Mucosa of descending colon (tissue), 3 donors: ENCODE results near the gene TMUB1. TPM values are rescaled to one million over a fixed set of nuclear protein-coding genes. Genes with fewer than 3 reads are reported as not detected.

ENCODE experiments used
- ATAC-seq: fragments of 200-7000 bp; cut with Tn5 transposase; one replicate; pipeline ENCODE4 v1.9.1; 2020; ENCODE audit warnings: mild to moderate bottlenecking, moderate library complexity
- DNase-seq, 3 donors: peaks; one replicate each; pipeline ENCODE4 v3.0.0-alpha.2; 2020
- H3K36me3 ChIP-seq: fragments of 200-600 bp; one replicate; pipeline ENCODE4 v1.8.0; 2021; ENCODE audit warnings: low read depth, mild to moderate bottlenecking
- H3K4me1 ChIP-seq: fragments of 200-600 bp; one replicate; pipeline ENCODE4 v1.8.0; 2021; ENCODE audit warnings: low read depth, mild to moderate bottlenecking
- H3K4me3 ChIP-seq: fragments of 200-600 bp; one replicate; pipeline ENCODE4 v1.8.0; 2021; ENCODE audit warnings: mild to moderate bottlenecking
- H3K9me3 ChIP-seq: fragments of 200-600 bp; one replicate; pipeline ENCODE4 v1.8.0; 2021; ENCODE audit warnings: mild to moderate bottlenecking
- intact Hi-C, 2 donors: fragments of 100-400 bp; cut with DNase I in 1 of 2; cut with micrococcal nuclease in 1 of 2; formaldehyde crosslinking; loops; one replicate each; pipeline versions ENCODE4 v1.11.0 to v1.11.1; 2022; cut with DNase I, micrococcal nuclease
- total RNA-seq, 3 donors: library from RNA; stranded (reverse); fragmentation: NEBNext Ultra II Directional in 2 of 3; extraction: Animal tissue kit (Norgen Biotek cat#: 25700) in 2 of 3; gene quantifications; one replicate each; pipeline versions ENCODE4 v1.2.1 to v1.2.4, GENCODE V29; 2021 to 2023
- TF ChIP-seq, protein P1 (sequence below): fragments of 200-600 bp; IDR thresholded peaks from one replicate; pipeline ENCODE4 v1.8.0; 2022; ENCODE audit warnings: antibody characterized with exemption, mild to moderate bottlenecking
- donor health status: DM: no; HTN: no; CAD: no; lungs with moderate emphysema.
- donor health status: DM: no; HTN: no; CAD: no.
- donor health status: DM: no; HTN: yes; CAD: no.

The TMUB1 gene
- total RNA-seq, 3 donors from 2014 or later, result 54.2 to 63.7 (median 60.8) TPM

DNA sequence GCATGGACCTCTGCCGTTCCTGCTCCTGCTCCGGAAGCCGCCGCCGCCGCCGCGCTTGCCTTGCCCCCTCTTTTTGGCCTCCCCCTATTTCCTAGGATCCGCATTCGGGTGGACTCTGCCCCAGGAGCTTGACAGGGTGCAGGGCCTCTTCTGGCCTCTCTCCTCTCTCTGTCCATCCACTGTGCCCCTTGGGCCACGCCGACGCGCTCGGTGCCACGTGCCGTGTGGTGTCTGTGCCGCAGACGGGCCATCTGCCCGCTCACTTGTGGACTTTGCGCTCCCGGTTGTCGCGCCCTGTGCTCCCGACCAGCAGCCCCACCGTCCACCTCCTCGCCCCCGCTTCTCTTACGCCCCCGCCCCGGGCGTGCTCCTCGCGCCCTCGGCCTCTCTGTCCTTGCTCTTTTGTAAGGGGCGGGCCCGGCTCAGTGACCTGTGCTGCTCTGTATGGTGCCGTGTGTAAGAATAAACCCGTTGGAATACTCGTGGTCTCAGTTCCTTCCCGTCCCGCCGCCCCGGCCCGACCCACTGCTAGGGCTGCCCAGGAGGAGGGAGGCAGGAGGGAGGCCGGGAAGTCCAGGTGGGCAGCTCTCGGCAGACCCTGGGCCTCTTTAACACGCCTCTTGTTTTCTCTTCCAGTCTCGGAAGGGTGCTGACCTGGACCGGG is 40.0 kb upstream of the TMUB1 start:
- TF ChIP-seq, protein P1, sequence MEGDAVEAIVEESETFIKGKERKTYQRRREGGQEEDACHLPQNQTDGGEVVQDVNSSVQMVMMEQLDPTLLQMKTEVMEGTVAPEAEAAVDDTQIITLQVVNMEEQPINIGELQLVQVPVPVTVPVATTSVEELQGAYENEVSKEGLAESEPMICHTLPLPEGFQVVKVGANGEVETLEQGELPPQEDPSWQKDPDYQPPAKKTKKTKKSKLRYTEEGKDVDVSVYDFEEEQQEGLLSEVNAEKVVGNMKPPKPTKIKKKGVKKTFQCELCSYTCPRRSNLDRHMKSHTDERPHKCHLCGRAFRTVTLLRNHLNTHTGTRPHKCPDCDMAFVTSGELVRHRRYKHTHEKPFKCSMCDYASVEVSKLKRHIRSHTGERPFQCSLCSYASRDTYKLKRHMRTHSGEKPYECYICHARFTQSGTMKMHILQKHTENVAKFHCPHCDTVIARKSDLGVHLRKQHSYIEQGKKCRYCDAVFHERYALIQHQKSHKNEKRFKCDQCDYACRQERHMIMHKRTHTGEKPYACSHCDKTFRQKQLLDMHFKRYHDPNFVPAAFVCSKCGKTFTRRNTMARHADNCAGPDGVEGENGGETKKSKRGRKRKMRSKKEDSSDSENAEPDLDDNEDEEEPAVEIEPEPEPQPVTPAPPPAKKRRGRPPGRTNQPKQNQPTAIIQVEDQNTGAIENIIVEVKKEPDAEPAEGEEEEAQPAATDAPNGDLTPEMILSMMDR, result no peak
- no peak for ATAC-seq
- intact Hi-C loops, result loop anchor here in 1 of 2 donors (5.0 kb wide), 1 partner anchor 49 kb away; no protein-coding TSS in a partner anchor

DNA sequence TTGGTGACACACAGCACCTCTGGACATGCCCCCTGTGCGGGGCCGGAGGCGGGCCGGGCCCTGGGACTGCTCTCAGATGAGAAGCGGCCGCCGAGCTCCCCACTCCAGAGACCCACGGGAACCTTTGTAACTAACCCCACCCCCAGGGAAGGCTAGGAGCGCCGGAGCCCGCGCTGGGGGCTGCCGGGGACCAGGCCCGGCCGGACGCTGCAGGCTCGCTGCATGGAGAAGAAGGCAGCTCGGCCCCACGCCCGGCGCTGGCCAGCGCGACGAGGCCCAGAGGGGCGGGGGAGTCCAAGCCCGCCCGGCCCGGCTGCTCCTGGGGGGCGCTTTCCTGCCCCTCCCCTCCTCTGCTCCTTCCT is 39.5 kb upstream of the TMUB1 start:
- ATAC-seq (no peak), DNase-seq (peak in 1 of 3 donors; percentile 29)
- TF ChIP-seq, protein P1, result no peak
- intact Hi-C loops, result loop anchor here in 1 of 2 donors (5.0 kb wide), 1 partner anchor 50 kb away; no protein-coding TSS in a partner anchor
- no peaks in the 10 kb centered on the region for H3K9me3 ChIP-seq
- peaks cover 3% of the 10 kb centered on the region for H3K36me3 ChIP-seq
- H3K4me3 ChIP-seq, result no peak overlapping the region
- H3K4me1 ChIP-seq, result peaks cover 12% of the 10 kb centered on the region

More for the DNA sequence above, 40.0 kb upstream of the TMUB1 start:
- peaks cover 12% of the 10 kb centered on the region for H3K4me1 ChIP-seq
- peaks cover 3% of the 10 kb centered on the region for H3K36me3 ChIP-seq
- peak in 1 of 3 donors; percentile 35 for DNase-seq
- H3K4me3 ChIP-seq, result no peak overlapping the region
- no peaks in the 10 kb centered on the region for H3K9me3 ChIP-seq

DNA sequence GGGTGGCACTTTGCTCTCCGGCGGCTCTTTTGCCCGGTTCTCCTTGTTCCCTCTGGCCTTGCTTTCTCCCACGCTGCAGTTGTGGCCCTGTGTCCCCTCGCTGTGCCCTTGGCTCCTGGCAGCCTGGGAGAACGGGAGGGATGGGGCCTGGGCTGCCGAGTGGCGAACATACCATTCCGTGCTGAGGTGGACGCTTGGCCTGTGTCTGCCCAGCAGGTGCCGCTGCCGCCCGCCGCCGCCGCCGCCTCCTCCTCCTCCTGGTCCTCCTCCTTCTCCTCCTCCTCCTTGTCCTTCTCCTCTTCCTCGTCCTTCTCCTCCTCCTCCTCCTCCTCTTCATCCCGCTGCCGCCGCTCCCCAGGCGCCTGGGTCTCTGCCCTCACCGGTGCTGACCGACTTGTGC is 39.0 kb upstream of the TMUB1 start:
- DNase-seq, result no peak
- Histone ChIP-seq H3K9me3 (no peaks in the 10 kb centered on the region), H3K36me3 (peaks cover 8% of the 10 kb centered on the region), H3K4me3 (no peak overlapping the region), H3K4me1 (peaks cover 12% of the 10 kb centered on the region)
- TF ChIP-seq, protein P1, result no peak
- no peak for ATAC-seq
- intact Hi-C loops, result loop anchor here in 1 of 2 donors (5.0 kb wide), 1 partner anchor 50 kb away; no protein-coding TSS in a partner anchor

DNA sequence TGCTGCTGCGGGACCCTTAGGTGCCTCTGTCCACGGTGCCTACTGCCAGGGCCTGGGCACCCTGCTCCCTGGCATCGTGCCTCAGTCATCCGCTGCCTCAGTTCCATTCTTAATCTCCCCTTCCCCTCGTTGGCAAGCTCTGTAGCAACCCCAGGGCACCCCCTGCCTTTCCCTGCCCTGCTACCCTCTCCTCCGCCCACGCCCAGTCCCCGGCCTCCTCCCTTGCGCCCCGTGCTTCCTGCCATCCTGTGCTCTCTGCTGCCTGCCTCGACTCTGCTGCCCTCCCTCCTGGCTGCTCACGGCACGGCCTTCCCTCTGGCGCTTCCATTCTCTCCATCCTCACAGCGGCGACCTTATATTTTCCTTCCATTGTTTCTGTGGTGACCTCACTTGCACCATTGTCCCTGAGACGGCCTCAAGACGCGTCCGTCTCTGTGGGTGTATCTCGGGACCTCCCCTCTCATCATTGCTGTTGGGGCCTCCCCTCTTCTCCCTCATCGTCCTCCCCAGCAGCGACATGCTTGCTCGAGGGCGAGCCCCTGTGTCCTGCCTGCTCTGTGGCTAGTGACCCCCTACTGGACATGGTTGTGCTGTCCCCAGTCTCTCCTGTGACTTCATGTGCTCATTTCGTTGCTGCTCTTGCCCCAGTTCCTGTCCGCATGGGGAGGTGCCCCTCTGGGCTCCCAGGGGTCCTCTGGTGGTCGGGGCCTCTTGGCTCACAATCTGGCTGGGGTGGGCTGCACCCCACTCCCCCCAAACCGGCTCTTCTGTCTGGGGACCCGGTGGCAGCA is 38.3 kb upstream of the TMUB1 start:
- H3K36me3 ChIP-seq, result peaks cover 9% of the 10 kb centered on the region
- DNase-seq (no peak), ATAC-seq (no peak)
- TF ChIP-seq, protein P1, result no peak
- H3K4me3 ChIP-seq, result no peak overlapping the region
- H3K9me3 ChIP-seq, result no peaks in the 10 kb centered on the region
- H3K4me1 ChIP-seq, result peaks cover 9% of the 10 kb centered on the region
- intact Hi-C loops, result loop anchor here in 1 of 2 donors (5.0 kb wide), 1 partner anchor 51 kb away; no protein-coding TSS in a partner anchor

DNA sequence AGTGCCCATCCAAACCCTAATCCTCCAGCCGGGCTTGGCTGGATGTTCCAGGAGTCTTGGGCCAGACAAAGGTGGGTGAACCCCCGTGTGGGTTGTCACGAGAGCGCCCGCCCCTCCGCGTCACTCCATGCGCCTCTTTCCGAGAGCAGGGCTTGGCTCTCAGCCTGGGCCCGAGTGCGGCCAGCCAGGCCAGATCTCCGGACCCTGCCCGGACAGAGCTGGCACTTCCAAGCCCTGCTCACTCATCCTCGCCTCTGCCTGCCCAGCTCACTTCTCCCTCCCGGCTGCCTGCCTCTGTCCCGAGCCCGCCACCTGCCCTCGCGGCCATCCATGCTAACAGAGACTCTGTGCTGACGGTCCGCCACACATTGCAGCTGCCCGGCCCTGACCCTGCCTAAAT is 37.6 kb upstream of the TMUB1 start:
- TF ChIP-seq, protein P1, result no peak
- intact Hi-C loops, result loop anchor here in 1 of 2 donors (5.0 kb wide), 1 partner anchor 51 kb away; no protein-coding TSS in a partner anchor
- peaks cover 9% of the 10 kb centered on the region for H3K4me1 ChIP-seq
- H3K9me3 ChIP-seq, result no peaks in the 10 kb centered on the region
- peaks cover 9% of the 10 kb centered on the region for H3K36me3 ChIP-seq
- DNase-seq, result no peak
- ATAC-seq, result no peak
- H3K4me3 ChIP-seq, result no peak overlapping the region
